HG03521 (cell line): ENCODE results near the gene THSD7B.
"Not testable (repeated sequence)": the region's sequence is repeated elsewhere in the genome, so short reads cannot be mapped to it uniquely, and the experiment has no call there.

Source experiments
- ATAC-seq: cut with Tn5 transposase; IDR thresholded peaks from one replicate; pipeline ENCODE4 v1.9.1; 2021; ENCODE audit warnings: mild to moderate bottlenecking, moderate library complexity; ENCODE audit not compliant: unreplicated experiment

THSD7B gene

GRCh38 chr2:136765256-136766072, at the start of gene THSD7B:
THSD7B (plus strand) TSS chr2:136765545; CDS start chr2:136882179, 116,634 bp downstream.
- no peak for ATAC-seq

- no peak for ATAC-seq
Measured at GRCh38 chr2:136718273-136718672, 47.1 kb upstream of the THSD7B start.

GRCh38 chr2:136727973-136728699, 37.2 kb upstream of the THSD7B start:
- ATAC-seq, result no peak

- ATAC-seq, result no peak
Measured at GRCh38 chr2:136736236-136736635, 29.1 kb upstream of the THSD7B start.

GRCh38 chr2:136738044-136738443, 27.3 kb upstream of the THSD7B start:
- ATAC-seq, result no peak

GRCh38 chr2:136741471-136741870, 23.9 kb upstream of the THSD7B start:
- ATAC-seq, result no peak

DNA sequence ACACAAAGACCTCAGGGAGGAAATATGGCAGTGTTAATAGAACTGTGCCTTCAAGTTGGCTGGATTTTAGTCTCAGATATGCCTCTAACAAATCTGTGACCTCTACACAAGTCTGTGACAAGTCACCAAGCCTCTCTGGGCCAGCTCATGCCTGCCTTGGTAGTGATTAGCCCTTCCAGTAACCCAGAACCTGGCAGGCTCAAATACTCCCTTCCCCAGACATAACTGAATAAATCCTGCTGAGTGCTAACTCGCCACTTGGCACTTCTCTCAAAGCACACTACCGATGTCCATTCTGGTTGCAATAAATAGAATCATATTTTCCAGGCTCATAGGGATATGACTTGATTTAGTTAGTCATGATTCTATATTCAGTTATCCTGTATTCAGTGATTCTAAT, 15.3 kb upstream of the THSD7B start:
- no peak for ATAC-seq

DNA sequence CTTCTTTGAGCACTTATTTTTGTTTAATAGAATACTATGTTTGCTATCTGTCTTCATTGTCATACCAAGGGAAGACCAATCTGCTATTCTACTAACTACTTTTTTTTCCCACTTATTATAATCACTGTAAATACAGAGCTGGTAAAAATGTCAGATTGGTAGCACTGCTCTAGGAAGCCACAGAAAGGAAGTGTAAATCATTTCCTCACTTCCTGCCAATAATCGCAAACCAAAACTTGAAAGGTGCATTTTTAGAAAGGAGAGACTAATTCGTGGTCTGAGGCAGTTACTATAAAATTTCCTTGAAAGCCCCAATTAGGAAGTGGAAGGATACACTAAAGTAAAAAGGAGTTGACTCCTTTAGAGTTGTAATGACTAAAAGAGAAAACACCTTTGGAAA, 13.9 kb upstream of the THSD7B start:
- no peak for ATAC-seq

GRCh38 chr2:136758504-136758903, 6.8 kb upstream of the THSD7B start:
- not testable (repeated sequence) for ATAC-seq

- no peak for ATAC-seq
Measured at GRCh38 chr2:136764452-136765255, 691 bp upstream of the THSD7B start.

DNA sequence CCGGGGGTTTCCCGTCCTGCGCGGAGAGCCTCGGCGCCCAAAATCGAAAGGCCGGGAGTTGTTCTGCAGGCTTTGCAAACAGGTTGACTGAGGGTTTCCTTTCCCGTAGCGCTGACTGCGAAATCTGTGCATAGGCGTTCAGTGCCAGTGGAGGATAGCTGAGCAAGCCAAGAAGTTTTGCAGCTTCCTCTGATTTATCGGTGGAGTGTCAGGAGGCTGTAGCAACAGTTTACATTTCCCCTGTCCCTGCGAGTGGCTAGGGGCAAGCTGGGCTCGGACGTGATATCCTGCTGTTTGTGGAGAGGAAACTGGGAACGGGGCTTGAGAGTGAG, 694 bp downstream of the THSD7B start:
- ATAC-seq, result no peak

- no peak for ATAC-seq
Measured at GRCh38 chr2:136767030-136767429, 1.7 kb downstream of the THSD7B start.

DNA sequence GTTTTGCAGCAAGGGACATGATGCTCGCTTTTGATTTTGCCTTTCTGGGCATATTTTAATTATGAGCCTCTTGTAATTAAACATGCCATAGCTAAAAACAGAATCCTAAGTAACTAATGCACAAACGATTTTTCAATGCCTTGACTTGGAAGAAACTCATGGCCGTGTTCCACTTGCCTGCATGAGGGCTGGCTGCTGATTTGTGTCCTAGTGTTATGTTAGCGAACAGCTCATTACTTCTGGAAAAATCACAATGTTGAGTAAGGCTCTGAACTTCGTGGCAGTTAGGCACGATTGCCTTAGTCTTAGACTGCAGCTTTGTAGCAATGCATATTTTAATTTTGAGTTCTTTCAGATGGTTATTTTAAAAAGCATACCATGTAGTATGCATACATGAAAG, 4.5 kb downstream of the THSD7B start:
- ATAC-seq, result no peak

GRCh38 chr2:136770384-136770783, 5.0 kb downstream of the THSD7B start:
- ATAC-seq, result no peak

- ATAC-seq, result no peak
Measured at GRCh38 chr2:136777391-136777790, 12.0 kb downstream of the THSD7B start.

GRCh38 chr2:136783856-136784255, 18.5 kb downstream of the THSD7B start:
- ATAC-seq, result no peak

DNA sequence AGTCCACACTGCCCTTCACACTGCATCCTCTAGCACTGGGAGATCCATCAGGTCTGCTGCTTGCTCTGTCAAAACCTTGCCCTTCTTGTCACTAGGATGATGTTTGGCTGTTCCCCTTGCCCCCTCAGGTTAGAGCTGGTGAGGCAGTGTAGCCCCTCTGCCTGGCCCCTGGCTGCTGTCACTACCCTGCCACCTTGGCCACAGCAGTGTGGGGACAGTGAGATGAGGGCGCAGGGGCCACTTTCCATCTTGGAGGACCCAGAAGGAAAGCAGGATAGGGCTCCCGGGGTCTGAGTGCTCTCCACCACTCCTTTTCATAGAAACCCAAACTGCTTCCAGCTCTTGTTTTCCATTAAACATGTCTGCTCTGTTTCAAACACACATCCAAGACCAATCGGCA, 19.9 kb downstream of the THSD7B start:
- ATAC-seq, result no peak

DNA sequence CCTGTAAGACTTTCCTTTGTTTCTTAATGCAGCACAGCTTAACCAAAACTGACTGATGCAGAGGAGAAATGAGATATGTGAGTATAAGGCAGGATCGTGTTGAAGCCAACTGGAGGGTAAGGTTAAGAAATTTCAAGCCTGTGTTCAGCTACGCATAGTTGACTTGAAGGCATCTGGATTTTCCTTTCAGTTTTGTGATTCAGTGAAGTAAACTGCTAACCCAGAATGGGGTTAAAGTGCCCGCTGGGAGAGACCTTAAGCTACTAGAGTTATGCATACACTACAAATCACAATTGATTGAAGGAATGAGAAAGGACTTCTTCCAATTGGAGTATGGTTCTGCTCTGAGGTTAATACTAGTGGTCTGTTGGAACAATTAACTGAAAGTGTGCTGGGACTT, 22.6 kb downstream of the THSD7B start:
- no peak for ATAC-seq

DNA sequence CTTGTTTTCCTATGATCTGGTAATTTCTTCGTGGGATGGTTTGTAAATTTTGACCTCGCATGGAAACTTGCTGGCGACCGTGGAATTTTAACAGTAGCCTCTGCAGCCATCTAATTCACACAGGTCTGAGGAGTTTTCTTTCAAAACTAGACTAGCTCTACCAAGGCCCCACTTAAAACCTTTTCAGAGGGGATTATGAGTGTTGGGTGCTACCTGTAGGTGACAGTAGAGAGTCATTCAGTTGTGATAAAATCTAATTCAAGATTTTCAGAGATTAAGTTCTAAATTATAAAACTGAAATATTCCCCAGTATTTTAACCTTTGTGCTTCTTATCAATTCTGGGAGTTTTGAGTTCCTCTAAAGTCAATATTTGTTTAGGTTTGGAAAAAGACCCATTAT, 31.0 kb downstream of the THSD7B start:
- no peak for ATAC-seq

DNA sequence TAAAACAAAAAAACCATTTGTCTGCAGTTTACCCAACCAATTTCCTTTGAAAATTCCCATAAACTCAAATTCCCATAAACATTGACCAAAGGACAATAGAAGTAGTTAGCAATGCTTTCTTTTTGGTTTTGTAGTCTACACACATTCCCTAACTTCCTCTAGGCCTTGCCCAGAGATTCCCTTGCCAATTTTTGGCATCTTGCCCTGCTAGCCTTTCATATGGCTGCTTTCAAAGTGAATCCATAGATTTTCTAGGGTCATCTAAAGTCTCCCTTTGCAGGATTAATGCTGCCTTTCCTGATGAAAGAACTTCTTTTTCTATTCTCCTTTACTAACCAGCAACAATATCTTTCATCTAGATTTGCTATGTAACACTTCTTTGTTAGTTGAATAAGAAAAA, 33.4 kb downstream of the THSD7B start:
- no peak for ATAC-seq

DNA sequence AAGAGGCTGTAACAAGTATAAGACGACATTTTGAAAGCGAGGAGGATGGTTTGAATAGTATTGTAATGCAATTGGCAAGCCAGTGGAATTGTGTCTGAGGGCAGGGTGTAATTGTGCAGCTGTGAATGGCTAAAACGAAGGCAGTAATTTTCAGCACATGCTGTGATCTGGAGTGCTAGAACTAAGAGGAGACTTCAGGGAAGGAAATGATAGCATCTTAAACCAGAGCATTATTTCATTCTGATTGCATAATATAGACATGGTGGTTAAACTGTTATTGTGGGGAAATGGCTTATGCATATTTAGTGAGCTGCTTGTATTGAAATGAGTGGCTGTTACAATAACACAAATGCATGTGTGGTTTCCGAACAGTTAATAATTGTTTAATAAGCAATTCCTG, 36.3 kb downstream of the THSD7B start:
- no peak for ATAC-seq

GRCh38 chr2:136809998-136810397, 44.7 kb downstream of the THSD7B start:
- no peak for ATAC-seq
